H1 (cell line): ENCODE data around the gene SLC43A3. TPM values are rescaled to one million over a fixed set of nuclear protein-coding genes. Genes with fewer than 3 reads are reported as not detected.

Experiments
- CTCF ChIA-PET: fragments of 300-600 bp; sonication (Branson Sonifier 250); formaldehyde crosslinking; loops from one replicate; lab custom pipeline; 2021; ENCODE audit not compliant: partially characterized antibody; lab: Charles Lee
- POLR2A ChIA-PET: fragments of 300-600 bp; sonication (Branson Sonifier 250); formaldehyde crosslinking; loops from one replicate; lab custom pipeline; 2021; ENCODE audit warnings: inconsistent platforms; ENCODE audit not compliant: partially characterized antibody; lab: Charles Lee
- DNase-seq, 2 experiments: peaks; one replicate each; pipeline versions ENCODE4 v3.0.0 to v3.0.0-alpha.2; 2010 to 2022; ENCODE audit warnings: low spot score in 2 of 2, low read depth in 1 of 2, mixed read lengths in 1 of 2
- FAIRE-seq: peaks from 2 replicates; lab custom pipeline; 2011; peaks lifted over from hg19 to GRCh38; lab: Jason Lieb, UNC
- H2AFZ ChIP-seq: 2 replicates; pipeline ENCODE4 v1.8.1; 2012; ENCODE audit warnings: low read length, inconsistent platforms
- H2AK5ac ChIP-seq: 2 replicates; pipeline ENCODE4 v1.6.1; 2013; ENCODE audit warnings: low read depth, low read length
- H2BK120ac ChIP-seq: replicated peaks from 2 replicates; pipeline ENCODE3; 2013; ENCODE audit warnings: low read depth, low read length, inconsistent platforms
- H2BK12ac ChIP-seq: 2 replicates; pipeline ENCODE4 v1.6.1; 2013; ENCODE audit warnings: low read depth, low read length
- H2BK15ac ChIP-seq: 2 replicates; pipeline ENCODE4 v1.6.1; 2013; ENCODE audit warnings: low read length
- H2BK20ac ChIP-seq: 2 replicates; pipeline ENCODE4 v1.6.1; 2013; ENCODE audit warnings: low read length
- H2BK5ac ChIP-seq: 2 replicates; pipeline ENCODE4 v1.6.1; 2013; ENCODE audit warnings: low read depth, low read length
- H3K14ac ChIP-seq: 2 replicates; pipeline ENCODE4 v1.6.1; 2013; ENCODE audit warnings: inconsistent platforms; ENCODE audit not compliant: insufficient read length
- H3K18ac ChIP-seq: 2 replicates; pipeline ENCODE4 v1.6.1; 2013; ENCODE audit warnings: low read length; ENCODE audit errors: extremely low read depth
- H3K23ac ChIP-seq: 2 replicates; pipeline ENCODE4 v1.6.1; 2013; ENCODE audit warnings: inconsistent platforms; ENCODE audit not compliant: insufficient read length
- H3K23me2 ChIP-seq: 2 replicates; pipeline ENCODE4 v1.6.1; 2013; ENCODE audit warnings: low read depth, low read length
- H3K27ac ChIP-seq: 2 replicates; pipeline ENCODE4 v1.6.1; 2011; ENCODE audit warnings: low read depth, low read length, inconsistent platforms
- H3K27me3 ChIP-seq, 4 experiments: replicated peaks in 1 of 4; 1 replicate in 1 of 4; 2 replicates in 3 of 4; pipeline versions ENCODE4 v1.6.1 to v1.8.1; 2011 to 2013; ENCODE audit warnings: low read length in 3 of 4, mild to moderate bottlenecking in 3 of 4, inconsistent platforms in 2 of 4, mixed read lengths in 2 of 4, moderate library complexity in 1 of 4; ENCODE audit not compliant: control insufficient read depth in 3 of 4, insufficient read depth in 3 of 4; ENCODE audit errors: extremely low read depth in 1 of 4
- H3K36me3 ChIP-seq, 4 experiments: 2 replicates each; pipeline versions ENCODE4 v1.6.1 to v1.8.1; 2011 to 2013; ENCODE audit warnings: mild to moderate bottlenecking in 4 of 4, low read length in 3 of 4, moderate library complexity in 2 of 4, control low read depth in 1 of 4, inconsistent platforms in 1 of 4; ENCODE audit not compliant: insufficient read depth in 4 of 4, control insufficient read depth in 2 of 4
- H3K4ac ChIP-seq: replicated peaks from 2 replicates; pipeline ENCODE3; 2013; ENCODE audit warnings: low read length, low read depth, mixed read lengths, inconsistent platforms; ENCODE audit not compliant: insufficient read length
- H3K4me1 ChIP-seq, 4 experiments: replicated peaks in 1 of 4; 1 replicate in 1 of 4; 2 replicates in 3 of 4; pipeline versions ENCODE4 v1.6.1 to v1.8.1; 2011 to 2013; ENCODE audit warnings: low read length in 3 of 4, inconsistent platforms in 2 of 4, mixed read lengths in 1 of 4; ENCODE audit not compliant: insufficient read depth in 4 of 4, control insufficient read depth in 3 of 4
- H3K4me2 ChIP-seq, 2 experiments: 2 replicates each; pipeline versions ENCODE4 v1.6.1 to v1.8.1; 2011 to 2013; ENCODE audit warnings: low read depth in 2 of 2, low read length in 2 of 2, control low read depth in 1 of 2, inconsistent platforms in 1 of 2, mild to moderate bottlenecking in 1 of 2; ENCODE audit not compliant: insufficient read depth in 1 of 2
- H3K4me3 ChIP-seq, 4 experiments: fragments of 200-600, 300-600 bp in 1 of 4; sonication (generic), shearing (Covaris generic), sonication (Bioruptor Twin) in 1 of 4; 2 replicates each; pipeline versions ENCODE4 v1.5.1 to v1.8.1; 2011 to 2016; ENCODE audit warnings: low read length in 4 of 4, low read depth in 3 of 4, control low read depth in 2 of 4, inconsistent platforms in 2 of 4, mild to moderate bottlenecking in 2 of 4, mixed read lengths in 1 of 4, moderate library complexity in 1 of 4; ENCODE audit not compliant: insufficient read depth in 2 of 4; ENCODE audit errors: extremely low read depth in 1 of 4
- H3K56ac ChIP-seq: replicated peaks from 2 replicates; pipeline ENCODE3; 2013; ENCODE audit warnings: low read depth, mild to moderate bottlenecking, mixed read lengths, low read length, inconsistent platforms; ENCODE audit not compliant: insufficient read length
- H3K79me1 ChIP-seq: 2 replicates; pipeline ENCODE4 v1.6.1; 2013; ENCODE audit warnings: low read depth, low read length, control low read depth
- H3K79me2 ChIP-seq, 2 experiments: 2 replicates each; pipeline versions ENCODE4 v1.6.1 to v1.8.1; 2012 to 2013; ENCODE audit warnings: low read length in 2 of 2, mild to moderate bottlenecking in 2 of 2, inconsistent platforms in 1 of 2; ENCODE audit not compliant: insufficient read depth in 2 of 2, control insufficient read depth in 1 of 2
- H3K9ac ChIP-seq, 4 experiments: replicated peaks in 1 of 4; 1 replicate in 1 of 4; 2 replicates in 3 of 4; pipeline versions ENCODE4 v1.6.1 to v1.8.1; 2011 to 2013; ENCODE audit warnings: low read depth in 3 of 4, low read length in 3 of 4, control low read depth in 2 of 4, mild to moderate bottlenecking in 2 of 4, moderate library complexity in 2 of 4, inconsistent platforms in 1 of 4; ENCODE audit errors: extremely low read depth in 1 of 4
- H3K9me3 ChIP-seq, 2 experiments: 2 replicates each; pipeline versions ENCODE4 v1.6.1 to v1.8.1; 2012 to 2013; ENCODE audit warnings: mild to moderate bottlenecking in 2 of 2, moderate library complexity in 2 of 2, control low read depth in 1 of 2, inconsistent platforms in 1 of 2, low read depth in 1 of 2, low read length in 1 of 2, mixed read lengths in 1 of 2; ENCODE audit not compliant: insufficient read depth in 2 of 2
- H4K20me1 ChIP-seq, 2 experiments: replicated peaks in 1 of 2; 2 replicates each; pipeline versions ENCODE3 to v1.8.1; 2011 to 2013; ENCODE audit warnings: inconsistent platforms in 2 of 2, low read length in 2 of 2, mild to moderate bottlenecking in 1 of 2; ENCODE audit not compliant: insufficient read depth in 2 of 2, control insufficient read depth in 1 of 2
- H4K5ac ChIP-seq: 2 replicates; pipeline ENCODE4 v1.6.1; 2013; ENCODE audit warnings: low read length, low read depth, mixed read lengths, inconsistent platforms; ENCODE audit not compliant: insufficient read length
- H4K8ac ChIP-seq: 2 replicates; pipeline ENCODE4 v1.8.0; 2013; ENCODE audit warnings: mild to moderate bottlenecking, moderate library complexity, low read length, inconsistent platforms; ENCODE audit not compliant: insufficient read depth; ENCODE audit errors: extremely low read depth
- H4K91ac ChIP-seq: replicated peaks from 2 replicates; pipeline ENCODE3; 2013; ENCODE audit warnings: low read length, mixed read lengths, inconsistent platforms; ENCODE audit not compliant: insufficient read length
- RNF2 ChIP-seq: fragments of 200-900, 300-1000 bp; sonication (generic); IDR thresholded peaks from 2 replicates; pipeline ENCODE4 v1.7.1; 2016; ENCODE audit warnings: borderline replicate concordance, low read depth, mild to moderate bottlenecking, antibody characterized with exemption, low read length; ENCODE audit not compliant: poor library complexity, severe bottlenecking; ENCODE audit errors: missing control alignments
- YY1 ChIP-seq: IDR thresholded peaks from 2 replicates; pipeline ENCODE4 v1.6.1; 2011; ENCODE audit warnings: low read depth, mild to moderate bottlenecking, low read length
- WGBS, 2 experiments: shearing (Covaris generic) in 1 of 2; methylation state at CpG; one replicate each; pipeline versions ENCODE4 v1.1.6 to v1.1.7; 2013 to 2015; ENCODE audit warnings: low lambda C conversion rate in 2 of 2, mixed read lengths in 2 of 2, inconsistent platforms in 1 of 2, low coverage in 1 of 2, missing lambda C conversion rate in 1 of 2; ENCODE audit not compliant: insufficient replicate concordance in 2 of 2, insufficient coverage in 1 of 2, insufficient read length in 1 of 2; ENCODE audit errors: extremely low coverage in 1 of 2, missing lambda C conversion rate in 1 of 2; 5-methylcytosine and 5-hydroxymethylcytosine counted together
- polyA plus RNA-seq, 7 experiments: library from polyadenylated mRNA; depleted of rRNA in 3 of 7; stranded (reverse) in 5 of 7; unstranded in 2 of 7; fragments of >200 nt in 5 of 7; fragments of 200-250 nt in 2 of 7; gene quantifications; 1 replicate in 5 of 7; 2 replicates in 1 of 7; 4 replicates in 1 of 7; pipeline versions ENCODE4 v1.2.1 to v1.2.3, GENCODE V29; 2011 to 2013; ENCODE audit warnings: missing spikeins in 2 of 7, mixed read lengths in 2 of 7
- total RNA-seq: library from RNA; stranded (reverse); fragmentation: NEBNext Ultra II Directional; extraction: Animal tissue kit (Norgen Biotek cat#: 25700); gene quantifications from 2 replicates; pipeline ENCODE4 v1.2.1, GENCODE V29; 2021

SLC43A3 gene
- total and polyA plus RNA-seq, 2 of the 8 experiments (the other 6 are each of a cell fraction or from before 2014, with no cell fraction given), result 31.8 to 67.8 TPM

GRCh38 chr11:57463671-57464538, 37.0 kb upstream of the SLC43A3 start:
- Histone ChIP-seq H2BK120ac (no peak overlapping the region), H3K4me2 (peak overlapping the region; percentile 48 to 99; a peak in 3 of 4 replicates), H2BK15ac (peak overlapping the region; percentile 72; the same call in 1 of the 2 replicates), H3K23ac (no peak overlapping the region), H4K8ac (no peak overlapping the region; the same call in none of the 2 replicates), H4K5ac (no peak overlapping the region), H2BK5ac (0 out of 2 replicates have a peak overlapping the region, but pooled peaks have one; percentile 16), H3K79me2 (peaks cover 0 to 21% of the 10 kb centered on the region in 2 experiments; a peak in 2 of 4 replicates), H3K56ac (no peak overlapping the region), H3K4me1 (peaks cover 5 to 53% (median 39%) of the 10 kb centered on the region in 4 experiments), H4K91ac (peak overlapping the region; percentile 14), H3K36me3 (peaks cover 0 to 2% (median 0%) of the 10 kb centered on the region in 4 experiments; a peak in 2 of 8 replicates), H3K23me2 (peaks cover 17% of the 10 kb centered on the region), H3K27ac (no peak overlapping the region), H3K79me1 (peaks cover 3% of the 10 kb centered on the region; the same call in 1 of the 2 replicates), H2BK12ac (peak overlapping the region; percentile 94), H3K4ac (peak overlapping the region; percentile 59), H2BK20ac (peak overlapping the region; percentile 86; the same call in 1 of the 2 replicates), H3K27me3 (peaks cover 8 to 18% (median 17%) of the 10 kb centered on the region in 4 experiments), H2AFZ (no peak overlapping the region), H4K20me1 (peaks cover 0 to 8% of the 10 kb centered on the region in 2 experiments), H2AK5ac (peak overlapping the region; percentile 93), H3K14ac (no peak overlapping the region), H3K9me3 (no peaks in the 10 kb centered on the region), H3K4me3 (peak overlapping the region in 1 of 4 experiments; percentile 33; a peak in 3 of 8 replicates), H3K18ac (peak overlapping the region; percentile 83), H3K9ac (no peak overlapping the region)
- no peak for DNase-seq
- 37% methylated on average over 11 of the region's 14 CpGs; no CpG with 5 or more reads in 1 of the 2 experiments for WGBS, 2 experiments
- ChIA-PET CTCF (interaction anchor here (0.6 to 14.0 kb wide), 10 partner anchors 8 to 177 kb away, joined by 3 to 452 read pairs (median 6); partner anchors contain the start of gene SLC43A1), POLR2A (interaction anchor here (0.7 to 10.5 kb wide), 12 partner anchors 9 to 184 kb away, joined by 3 to 141 read pairs (median 5); partner anchors contain the start of gene SERPING1)
- FAIRE-seq, result no peak
- TF ChIP-seq YY1 (no peak), RNF2 (peak; percentile 13)
